ENCODE results near the gene ELF3. TPM values are rescaled to one million over a fixed set of nuclear protein-coding genes. Genes with fewer than 3 reads are reported as not detected.
A peak's percentile ranks its signal among the peaks of the same experiment; 100 is the strongest.

Gene ELF3
- total RNA-seq, 3 donors from 2014 or later (not counting 1 experiment from before 2014, with no cell fraction given) = 1.0 to 3.0 (median 2.0) TPM

DNA sequence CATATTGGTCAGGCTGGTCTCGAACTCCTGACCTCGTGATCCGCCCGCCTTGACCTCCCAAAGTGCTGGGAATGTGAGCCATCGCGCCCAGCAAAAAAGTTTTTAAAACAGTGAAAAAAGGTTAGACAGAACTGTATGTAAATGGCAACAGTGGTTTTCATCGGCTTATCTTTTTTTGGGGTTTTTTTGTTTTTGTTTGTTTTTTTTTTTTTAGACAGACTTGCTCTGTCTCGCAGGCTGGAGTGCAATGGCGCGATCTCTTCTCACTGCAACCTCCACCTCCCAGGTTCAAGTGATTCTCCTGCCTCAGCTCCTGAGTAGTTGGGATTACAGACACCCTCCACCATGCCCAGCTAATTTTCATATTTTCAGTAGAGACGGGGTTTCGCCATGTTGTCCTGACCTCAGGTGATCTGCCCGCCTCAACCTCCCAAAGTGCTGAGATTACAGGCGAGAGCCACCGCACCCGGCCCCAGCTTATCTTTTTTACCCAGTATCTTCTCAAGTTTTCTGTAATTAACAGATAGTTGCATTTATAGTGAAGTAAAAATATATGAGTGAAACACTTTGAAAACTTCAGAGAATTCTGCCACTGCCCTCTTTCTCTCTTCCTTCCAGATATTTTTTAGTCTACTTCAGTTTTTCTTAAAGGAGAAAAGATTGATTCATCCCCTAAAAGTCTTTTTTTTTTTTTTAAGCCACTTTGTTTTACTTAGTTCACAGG lies 42.0 kb upstream of the ELF3 start:
- intact Hi-C loops (cut with micrococcal nuclease) = no loop called here
- Mint-ChIP-seq H3K27ac (peak overlapping the region in 1 of 2 donors; percentile 27), H3K36me3 (peaks cover 8% of the 10 kb centered on the region), H3K4me1 (peaks cover 0 to 5% of the 10 kb centered on the region in 2 donors), H3K9me3 (no peaks in the 10 kb centered on the region), H3K4me3 (no peak overlapping the region), H3K27me3 (ENCODE audit: low read depth in 2 of 2) (no peaks in the 10 kb centered on the region)
- H3K27me3 ChIP-seq (ENCODE audit: control insufficient read depth, insufficient read depth, low read length) = no peaks in the 10 kb centered on the region
- TF ChIP-seq, protein P1, sequence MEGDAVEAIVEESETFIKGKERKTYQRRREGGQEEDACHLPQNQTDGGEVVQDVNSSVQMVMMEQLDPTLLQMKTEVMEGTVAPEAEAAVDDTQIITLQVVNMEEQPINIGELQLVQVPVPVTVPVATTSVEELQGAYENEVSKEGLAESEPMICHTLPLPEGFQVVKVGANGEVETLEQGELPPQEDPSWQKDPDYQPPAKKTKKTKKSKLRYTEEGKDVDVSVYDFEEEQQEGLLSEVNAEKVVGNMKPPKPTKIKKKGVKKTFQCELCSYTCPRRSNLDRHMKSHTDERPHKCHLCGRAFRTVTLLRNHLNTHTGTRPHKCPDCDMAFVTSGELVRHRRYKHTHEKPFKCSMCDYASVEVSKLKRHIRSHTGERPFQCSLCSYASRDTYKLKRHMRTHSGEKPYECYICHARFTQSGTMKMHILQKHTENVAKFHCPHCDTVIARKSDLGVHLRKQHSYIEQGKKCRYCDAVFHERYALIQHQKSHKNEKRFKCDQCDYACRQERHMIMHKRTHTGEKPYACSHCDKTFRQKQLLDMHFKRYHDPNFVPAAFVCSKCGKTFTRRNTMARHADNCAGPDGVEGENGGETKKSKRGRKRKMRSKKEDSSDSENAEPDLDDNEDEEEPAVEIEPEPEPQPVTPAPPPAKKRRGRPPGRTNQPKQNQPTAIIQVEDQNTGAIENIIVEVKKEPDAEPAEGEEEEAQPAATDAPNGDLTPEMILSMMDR (IDR thresholded peaks at IDR 0.05) = no peak
- WGBS (ENCODE audit: insufficient coverage) = 92% methylated on average over 16 of the region's 16 CpGs
- ATAC-seq = no peak
- H3K36me3 ChIP-seq (ENCODE audit: control insufficient read depth, insufficient read depth, low read length) = peaks cover 59% of the 10 kb centered on the region
- H3K4me1 ChIP-seq (ENCODE audit: control insufficient read depth, insufficient read depth, low read length) = peaks cover 2% of the 10 kb centered on the region
- H3K4me3 ChIP-seq (ENCODE audit: low read length) = no peak overlapping the region
- H3K9me3 ChIP-seq (ENCODE audit: control insufficient read depth, insufficient read depth, low read length) = no peaks in the 10 kb centered on the region
- no peak overlapping the region for H3K27ac ChIP-seq (ENCODE audit: low read length)
- DNase-seq = no peak

DNA sequence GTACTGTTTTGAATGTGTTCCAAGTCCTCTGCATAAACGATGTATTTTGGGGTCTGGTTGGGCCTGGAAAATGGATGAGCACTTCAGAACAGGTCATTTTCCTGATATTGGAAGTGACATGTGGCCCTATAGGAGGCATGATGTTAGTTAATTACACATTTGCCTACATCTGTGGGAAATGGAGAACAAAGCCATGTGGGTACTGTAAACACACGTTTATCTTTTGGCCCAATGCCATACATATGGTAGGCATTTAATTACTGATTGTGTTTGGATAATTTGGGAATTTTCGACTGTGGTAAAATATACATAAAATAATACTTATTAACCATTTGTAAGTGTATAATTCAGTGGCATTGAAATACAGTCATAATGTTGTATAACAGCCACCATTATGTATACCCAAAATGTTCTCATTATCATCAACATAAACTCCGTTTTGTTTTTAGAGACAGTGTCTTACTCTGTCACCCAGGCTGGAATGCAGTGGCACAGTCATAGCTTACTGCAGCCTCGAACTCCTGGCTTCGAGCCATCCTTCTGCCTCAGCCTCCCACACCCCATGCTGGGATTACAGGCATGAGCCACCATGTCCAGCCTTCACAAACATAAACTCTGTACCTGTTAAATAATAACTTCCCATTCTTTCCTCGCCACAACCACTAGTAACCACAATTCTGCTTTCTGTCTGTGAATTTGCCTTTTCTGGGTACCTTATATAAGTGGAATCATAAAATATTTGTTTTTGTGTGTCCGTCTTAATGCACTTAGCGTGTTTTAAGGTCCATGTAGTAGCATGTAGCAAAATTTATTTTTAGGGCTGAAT lies 39.8 kb upstream of the ELF3 start:
- H3K27me3 ChIP-seq (ENCODE audit: control insufficient read depth, insufficient read depth, low read length) = no peaks in the 10 kb centered on the region
- peaks cover 2% of the 10 kb centered on the region for H3K4me1 ChIP-seq (ENCODE audit: control insufficient read depth, insufficient read depth, low read length)
- DNase-seq = no peak
- no peak overlapping the region for H3K4me3 Mint-ChIP-seq
- TF ChIP-seq, protein P1 (IDR thresholded peaks at IDR 0.05) = no peak
- peak overlapping the region in 1 of 2 donors; percentile 3 for H3K27ac Mint-ChIP-seq
- H3K4me1 Mint-ChIP-seq = peaks cover 0 to 5% of the 10 kb centered on the region in 2 donors
- no peak overlapping the region for H3K4me3 ChIP-seq (ENCODE audit: low read length)
- intact Hi-C loops (cut with micrococcal nuclease) = no loop called here
- peaks cover 0 to 4% of the 10 kb centered on the region in 2 donors for H3K27me3 Mint-ChIP-seq (ENCODE audit: low read depth in 2 of 2)
- no peak overlapping the region for H3K27ac ChIP-seq (ENCODE audit: low read length)
- H3K36me3 Mint-ChIP-seq = peaks cover 8% of the 10 kb centered on the region
- ATAC-seq = no peak
- no peaks in the 10 kb centered on the region for H3K9me3 ChIP-seq (ENCODE audit: control insufficient read depth, insufficient read depth, low read length)
- H3K36me3 ChIP-seq (ENCODE audit: control insufficient read depth, insufficient read depth, low read length) = peaks cover 43% of the 10 kb centered on the region
- H3K9me3 Mint-ChIP-seq = no peaks in the 10 kb centered on the region
- WGBS (ENCODE audit: insufficient coverage) = 71% methylated on average over 8 of the region's 9 CpGs

DNA sequence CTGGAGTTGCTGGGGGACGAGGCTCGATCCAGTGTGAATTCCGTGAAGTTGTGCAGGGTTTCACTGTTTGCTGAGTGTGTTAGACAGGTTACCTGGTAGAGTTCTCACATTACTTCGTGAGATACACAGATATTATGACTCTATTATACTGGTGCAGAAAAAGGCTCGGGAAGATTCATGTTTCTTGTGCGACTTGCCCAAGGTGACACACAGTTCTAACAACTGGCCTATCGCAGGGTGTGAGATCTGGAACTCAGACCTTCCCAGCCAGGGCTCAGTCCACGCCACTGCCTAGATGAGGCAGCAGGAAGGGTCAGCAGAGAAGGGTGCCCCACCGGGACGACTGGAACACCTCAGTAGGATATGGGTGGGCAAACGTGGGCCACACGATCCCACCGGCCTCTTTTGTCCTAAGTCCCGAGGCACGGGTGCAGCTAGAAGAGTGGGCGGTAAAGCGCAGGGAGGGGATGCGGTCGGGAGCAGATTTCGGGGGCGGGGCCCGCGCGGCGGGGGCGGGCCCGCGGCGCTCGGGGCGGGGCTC lies 28.2 kb upstream of the ELF3 start:
- intact Hi-C loops (cut with micrococcal nuclease) = no loop called here
- DNase-seq (peak in 1 of 2 donors; percentile 77), ATAC-seq (peak in 2 of 3 donors; percentile 83 to 87)
- peak overlapping the region; percentile 34 for H3K27ac ChIP-seq (ENCODE audit: low read length)
- Mint-ChIP-seq H3K36me3 (no peaks in the 10 kb centered on the region), H3K27ac (peak overlapping the region; percentile 73 to 91), H3K4me3 (peak overlapping the region; percentile 97), H3K9me3 (no peaks in the 10 kb centered on the region), H3K4me1 (peaks cover 23 to 28% of the 10 kb centered on the region in 2 donors), H3K27me3 (ENCODE audit: low read depth in 2 of 2) (no peaks in the 10 kb centered on the region)
- H3K4me3 ChIP-seq (ENCODE audit: low read length) = peak overlapping the region; percentile 65
- 13% methylated on average over 31 of the region's 31 CpGs for WGBS (ENCODE audit: insufficient coverage)
- no peaks in the 10 kb centered on the region for H3K9me3 ChIP-seq (ENCODE audit: control insufficient read depth, insufficient read depth, low read length)
- H3K36me3 ChIP-seq (ENCODE audit: control insufficient read depth, insufficient read depth, low read length) = no peaks in the 10 kb centered on the region
- H3K4me1 ChIP-seq (ENCODE audit: control insufficient read depth, insufficient read depth, low read length) = peaks cover 13% of the 10 kb centered on the region
- TF ChIP-seq, protein P1 (IDR thresholded peaks at IDR 0.05) = no peak
- H3K27me3 ChIP-seq (ENCODE audit: control insufficient read depth, insufficient read depth, low read length) = no peaks in the 10 kb centered on the region

Measured in natural killer cell (primary cell).